Esophagus muscularis mucosa (tissue), 4 donors: ENCODE results near the gene NRCAM. TPM values are rescaled to one million over a fixed set of nuclear protein-coding genes. Genes with fewer than 3 reads are reported as not detected.

Source experiments
- DNase-seq: peaks from one replicate; pipeline ENCODE4 v3.0.0-alpha.2; 2017; ENCODE audit errors: extremely low spot score
- H3K27ac ChIP-seq, 4 donors: fragments of 200-600 bp; sonication (generic); replicated peaks in 1 of 4; 1 replicate in 3 of 4; 2 replicates in 1 of 4; pipeline ENCODE4 v1.5.1; 2016 to 2019; ENCODE audit warnings: mild to moderate bottlenecking in 1 of 4
- H3K27me3 ChIP-seq, 4 donors: fragments of 200-600 bp; sonication (generic); one replicate each; pipeline versions ENCODE4 v1.5.1 to v1.6.0; 2016 to 2019
- H3K36me3 ChIP-seq, 4 donors: fragments of 200-600 bp; sonication (generic); one replicate each; pipeline ENCODE4 v1.5.1; 2016 to 2019
- H3K4me1 ChIP-seq, 4 donors: fragments of 200-600 bp; sonication (generic); one replicate each; pipeline ENCODE4 v1.5.1; 2016 to 2019
- H3K4me3 ChIP-seq, 4 donors: fragments of 200-600 bp; sonication (generic); 1 replicate in 2 of 4; 2 replicates in 2 of 4; pipeline ENCODE4 v1.5.1; 2016 to 2019; ENCODE audit warnings: mild to moderate bottlenecking in 4 of 4, moderate library complexity in 1 of 4
- H3K9me3 ChIP-seq, 4 donors: fragments of 200-600 bp; sonication (generic); 1 replicate in 3 of 4; 2 replicates in 1 of 4; pipeline ENCODE4 v1.5.1; 2016 to 2019
- CTCF ChIP-seq, 3 experiments: fragments of 200-600 bp in 2 of 3; fragments of 450-650 bp in 1 of 3; sonication (generic) in 2 of 3; IDR thresholded peaks; one replicate each; pipeline ENCODE4 v1.5.1; 2017 to 2019; ENCODE audit warnings: antibody characterized with exemption in 3 of 3, mild to moderate bottlenecking in 2 of 3, moderate library complexity in 1 of 3
- EP300 ChIP-seq: sonication (generic); formaldehyde crosslinking; IDR thresholded peaks from one replicate; pipeline ENCODE4 v1.6.1; 2017; ENCODE audit warnings: antibody characterized with exemption
- POLR2A ChIP-seq: fragments of 450-650 bp; IDR thresholded peaks from one replicate; pipeline ENCODE4 v1.6.1; 2017; ENCODE audit warnings: antibody characterized with exemption, moderate library complexity, mild to moderate bottlenecking, low read depth
- POLR2AphosphoS5 ChIP-seq, 2 donors: sonication (generic); formaldehyde crosslinking; IDR thresholded peaks; one replicate each; pipeline ENCODE4 v1.6.1; 2017; ENCODE audit warnings: antibody characterized with exemption in 2 of 2
- WGBS: methylation state at CpG from one replicate; pipeline ENCODE4 v1.1.5; 2018; 5-methylcytosine and 5-hydroxymethylcytosine counted together
- intact Hi-C: fragments of 100-400 bp; cut with DNase I; formaldehyde crosslinking; loops from one replicate; pipeline ENCODE4 v1.15.1; 2023
- total RNA-seq, 4 donors: library from RNA; depleted of rRNA; stranded (reverse); fragments of >200 nt; gene quantifications; one replicate each; pipeline versions ENCODE4 v1.1.0 to v1.2.1, GENCODE V29; 2016

NRCAM gene
- total RNA-seq, 4 donors from 2014 or later = 2.9 to 5.2 (median 3.3) TPM

- H3K4me1 ChIP-seq = no peaks in the 10 kb centered on the region
- WGBS = 94% methylated on average over 1 of the region's 1 CpG
- DNase-seq = no peak
- no peaks in the 10 kb centered on the region for H3K27me3 ChIP-seq
- H3K36me3 ChIP-seq = no peaks in the 10 kb centered on the region
- no peak overlapping the region for H3K4me3 ChIP-seq
- H3K27ac ChIP-seq = no peak overlapping the region
- H3K9me3 ChIP-seq = no peaks in the 10 kb centered on the region
- intact Hi-C loops = no loop called here
- no peak for TF ChIP-seq EP300
Measured at GRCh38 chr7:108224387-108224786, 231.8 kb downstream of the NRCAM start.

DNA sequence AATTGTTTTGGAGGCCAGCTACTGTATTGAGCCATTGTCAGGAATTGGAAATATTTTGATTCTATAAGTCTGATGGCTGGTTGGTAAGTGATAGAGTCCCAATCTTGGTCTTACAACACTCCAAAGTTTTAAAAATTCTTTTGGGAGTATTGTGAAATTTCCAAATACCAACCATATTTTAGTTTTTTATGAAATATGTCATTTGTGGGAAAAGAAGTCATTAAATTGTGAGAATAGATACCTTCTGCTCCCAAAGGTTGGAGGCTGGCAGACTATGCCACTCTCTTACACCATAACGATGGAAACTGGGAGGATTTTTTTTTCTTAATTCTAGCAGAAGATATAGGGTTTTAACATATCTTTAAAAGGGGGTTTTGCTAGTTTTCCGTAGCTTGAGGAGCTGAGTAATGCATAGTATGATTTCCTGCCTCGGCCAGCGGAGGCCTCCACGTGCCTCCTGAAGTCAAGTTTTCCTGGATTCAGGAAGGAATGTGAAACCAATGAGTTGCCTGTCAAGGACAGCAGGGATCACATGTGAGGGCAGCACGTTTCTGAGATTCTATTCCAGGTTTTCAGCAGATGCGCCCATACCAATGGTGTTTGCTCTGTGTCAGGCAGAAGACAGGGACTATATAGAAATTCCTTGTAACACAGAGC lies 233.9 kb downstream of the NRCAM start:
- Histone ChIP-seq H3K36me3 (no peaks in the 10 kb centered on the region), H3K4me1 (no peaks in the 10 kb centered on the region), H3K9me3 (no peaks in the 10 kb centered on the region), H3K27ac (no peak overlapping the region), H3K4me3 (no peak overlapping the region), H3K27me3 (peaks cover 0 to 4% (median 0%) of the 10 kb centered on the region in 4 donors)
- no peak for TF ChIP-seq POLR2A
- TF ChIP-seq CTCF (IDR thresholded peaks at IDR 0.05) = no peak
- TF ChIP-seq POLR2AphosphoS5 (IDR thresholded peaks at IDR 0.05) = no peak
- TF ChIP-seq EP300 = no peak
- no peak for DNase-seq
- 75% methylated on average over 7 of the region's 7 CpGs for WGBS
- intact Hi-C loops = no loop called here

GRCh38 chr7:108211382-108212201 lies 244.6 kb downstream of the NRCAM start:
- intact Hi-C loops = no loop called here
- Histone ChIP-seq H3K9me3 (no peaks in the 10 kb centered on the region), H3K4me1 (no peaks in the 10 kb centered on the region), H3K36me3 (no peaks in the 10 kb centered on the region), H3K4me3 (no peak overlapping the region), H3K27me3 (no peaks in the 10 kb centered on the region), H3K27ac (no peak overlapping the region)
- DNase-seq = no peak
- 89% methylated on average over 5 of the region's 7 CpGs for WGBS
- TF ChIP-seq POLR2A = no peak

- 94% methylated on average over 3 of the region's 3 CpGs for WGBS
- Histone ChIP-seq H3K4me3 (no peak overlapping the region), H3K36me3 (no peaks in the 10 kb centered on the region), H3K9me3 (no peaks in the 10 kb centered on the region), H3K27me3 (no peaks in the 10 kb centered on the region), H3K27ac (no peak overlapping the region), H3K4me1 (no peaks in the 10 kb centered on the region)
- TF ChIP-seq POLR2A (no peak), POLR2AphosphoS5 (IDR thresholded peaks at IDR 0.05) (no peak), CTCF (IDR thresholded peaks at IDR 0.05) (no peak), EP300 (no peak)
- intact Hi-C loops = no loop called here
- no peak for DNase-seq
Measured at GRCh38 chr7:108210796-108211195, 245.4 kb downstream of the NRCAM start.

GRCh38 chr7:108205311-108205710 lies 250.9 kb downstream of the NRCAM start:
- intact Hi-C loops = no loop called here
- no peak for TF ChIP-seq POLR2AphosphoS5 (IDR thresholded peaks at IDR 0.05)
- TF ChIP-seq CTCF (IDR thresholded peaks at IDR 0.05) = no peak
- no peak for TF ChIP-seq POLR2A
- TF ChIP-seq EP300 = no peak
- Histone ChIP-seq H3K27ac (no peak overlapping the region), H3K9me3 (no peaks in the 10 kb centered on the region), H3K4me3 (no peak overlapping the region), H3K4me1 (no peaks in the 10 kb centered on the region), H3K36me3 (no peaks in the 10 kb centered on the region), H3K27me3 (peaks cover 0 to 12% (median 0%) of the 10 kb centered on the region in 4 donors)
- DNase-seq = no peak
